Suprapubic skin (tissue), 4 donors: ENCODE measurements around the gene SLF2. TPM values are rescaled to one million over a fixed set of nuclear protein-coding genes. Genes with fewer than 3 reads are reported as not detected.

Experiments used
- DNase-seq, 2 donors: peaks; one replicate each; pipeline ENCODE4 v3.0.0-alpha.2; 2019; ENCODE audit warnings: low spot score in 2 of 2
- H3K27ac ChIP-seq: fragments of 200-600 bp; sonication (generic); one replicate; pipeline ENCODE4 v1.5.1; 2019
- H3K27me3 ChIP-seq: fragments of 200-600 bp; sonication (generic); one replicate; pipeline ENCODE4 v1.5.1; 2019
- H3K36me3 ChIP-seq: fragments of 200-600 bp; sonication (generic); one replicate; pipeline ENCODE4 v1.5.1; 2019
- H3K4me1 ChIP-seq: fragments of 200-600 bp; sonication (generic); one replicate; pipeline ENCODE4 v1.5.1; 2019
- H3K4me3 ChIP-seq: fragments of 200-600 bp; sonication (generic); one replicate; pipeline ENCODE4 v1.5.1; 2019; ENCODE audit warnings: mild to moderate bottlenecking
- H3K9me3 ChIP-seq: fragments of 200-600 bp; sonication (generic); one replicate; pipeline ENCODE4 v1.5.1; 2019
- CTCF ChIP-seq, 2 donors: fragments of 200-600 bp in 1 of 2; fragments of 450-650 bp in 1 of 2; sonication (generic) in 1 of 2; IDR thresholded peaks; one replicate each; pipeline ENCODE4 v1.5.1; 2016 to 2019; ENCODE audit warnings: antibody characterized with exemption in 2 of 2, mild to moderate bottlenecking in 1 of 2, moderate library complexity in 1 of 2
- EP300 ChIP-seq: sonication (generic); formaldehyde crosslinking; IDR thresholded peaks from one replicate; pipeline ENCODE4 v1.6.1; 2017; ENCODE audit warnings: antibody characterized with exemption
- POLR2A ChIP-seq, 2 donors: fragments of 450-650 bp; IDR thresholded peaks; one replicate each; pipeline ENCODE4 v1.6.1; 2017; ENCODE audit warnings: antibody characterized with exemption in 2 of 2, mild to moderate bottlenecking in 2 of 2, moderate library complexity in 2 of 2
- POLR2AphosphoS5 ChIP-seq, 3 donors: sonication (generic); formaldehyde crosslinking; IDR thresholded peaks; one replicate each; pipeline ENCODE4 v1.6.1; 2017; ENCODE audit warnings: antibody characterized with exemption in 3 of 3
- WGBS: methylation state at CpG from one replicate; pipeline ENCODE4 v1.1.5; 2018; 5-methylcytosine and 5-hydroxymethylcytosine counted together
- total RNA-seq, 4 donors: library from RNA; depleted of rRNA; stranded (reverse); fragments of >200 nt; gene quantifications; one replicate each; pipeline ENCODE4 v1.1.0, GENCODE V29; 2016

SLF2 gene
- total RNA-seq, 4 donors from 2014 or later = 11.6 to 41.4 (median 15.6) TPM

- Histone ChIP-seq H3K27me3 (no peaks in the 10 kb centered on the region), H3K36me3 (peaks cover 58% of the 10 kb centered on the region), H3K4me3 (no peak overlapping the region), H3K9me3 (no peaks in the 10 kb centered on the region), H3K27ac (no peak overlapping the region), H3K4me1 (peaks cover 24% of the 10 kb centered on the region)
- DNase-seq = no peak
- TF ChIP-seq EP300 = no peak
- no peak for TF ChIP-seq POLR2AphosphoS5 (IDR thresholded peaks at IDR 0.05)
- TF ChIP-seq POLR2A (IDR thresholded peaks at IDR 0.05) = no peak
- TF ChIP-seq CTCF (IDR thresholded peaks at IDR 0.05) = no peak
- 88% methylated on average over 3 of the region's 3 CpGs for WGBS
Observed at GRCh38 chr10:100917071-100917470, 4.3 kb downstream of the SLF2 start.

- H3K27me3 ChIP-seq = no peaks in the 10 kb centered on the region
- TF ChIP-seq POLR2A (IDR thresholded peaks at IDR 0.05) = no peak
- no peak for TF ChIP-seq CTCF (IDR thresholded peaks at IDR 0.05)
- TF ChIP-seq POLR2AphosphoS5 (IDR thresholded peaks at IDR 0.05) = no peak
- TF ChIP-seq EP300 = no peak
Observed at GRCh38 chr10:100923580-100923979, 10.8 kb downstream of the SLF2 start.

GRCh38 chr10:100927266-100927665 is 14.5 kb downstream of the SLF2 start:
- TF ChIP-seq CTCF (IDR thresholded peaks at IDR 0.05) = no peak
- TF ChIP-seq EP300 = no peak
- TF ChIP-seq POLR2AphosphoS5 (IDR thresholded peaks at IDR 0.05) = no peak
- TF ChIP-seq POLR2A (IDR thresholded peaks at IDR 0.05) = no peak
- Histone ChIP-seq H3K27ac (no peak overlapping the region), H3K4me3 (no peak overlapping the region), H3K36me3 (peaks cover 92% of the 10 kb centered on the region), H3K27me3 (no peaks in the 10 kb centered on the region), H3K9me3 (no peaks in the 10 kb centered on the region), H3K4me1 (peaks cover 3% of the 10 kb centered on the region)
- WGBS = 92% methylated on average over 5 of the region's 5 CpGs
- DNase-seq = no peak

More at GRCh38 chr10:100923580-100923979, 10.8 kb downstream of the SLF2 start:
- H3K9me3 ChIP-seq = no peaks in the 10 kb centered on the region
- no peak overlapping the region for H3K27ac ChIP-seq
- H3K36me3 ChIP-seq = peaks cover 94% of the 10 kb centered on the region
- H3K4me1 ChIP-seq = peaks cover 3% of the 10 kb centered on the region
- no peak for DNase-seq
- no peak overlapping the region for H3K4me3 ChIP-seq

GRCh38 chr10:100928039-100928438 is 15.3 kb downstream of the SLF2 start:
- Histone ChIP-seq H3K36me3 (peaks cover 91% of the 10 kb centered on the region), H3K4me1 (peaks cover 3% of the 10 kb centered on the region)

GRCh38 chr10:100930368-100930767 is 17.6 kb downstream of the SLF2 start:
- H3K36me3 ChIP-seq = peaks cover 91% of the 10 kb centered on the region
- DNase-seq = no peak
- H3K4me1 ChIP-seq = peaks cover under 1% of the 10 kb centered on the region
- no peak overlapping the region for H3K27ac ChIP-seq
- no peaks in the 10 kb centered on the region for H3K27me3 ChIP-seq
- no peak for TF ChIP-seq POLR2A (IDR thresholded peaks at IDR 0.05)
- no peaks in the 10 kb centered on the region for H3K9me3 ChIP-seq
- no peak overlapping the region for H3K4me3 ChIP-seq

More at GRCh38 chr10:100928039-100928438, 15.3 kb downstream of the SLF2 start:
- WGBS = 75% methylated on average over 1 of the region's 1 CpG
- no peaks in the 10 kb centered on the region for H3K27me3 ChIP-seq
- H3K4me3 ChIP-seq = no peak overlapping the region
- TF ChIP-seq CTCF (IDR thresholded peaks at IDR 0.05) (no peak), POLR2AphosphoS5 (IDR thresholded peaks at IDR 0.05) (no peak), POLR2A (IDR thresholded peaks at IDR 0.05) (no peak)
- no peaks in the 10 kb centered on the region for H3K9me3 ChIP-seq
- H3K27ac ChIP-seq = no peak overlapping the region
- DNase-seq = no peak

- Histone ChIP-seq H3K4me1 (no peaks in the 10 kb centered on the region), H3K27ac (no peak overlapping the region), H3K36me3 (peaks cover 91% of the 10 kb centered on the region), H3K27me3 (no peaks in the 10 kb centered on the region), H3K9me3 (no peaks in the 10 kb centered on the region), H3K4me3 (no peak overlapping the region)
- 97% methylated on average over 3 of the region's 3 CpGs for WGBS
- no peak for DNase-seq
- TF ChIP-seq EP300 (no peak), CTCF (IDR thresholded peaks at IDR 0.05) (no peak), POLR2A (IDR thresholded peaks at IDR 0.05) (no peak), POLR2AphosphoS5 (IDR thresholded peaks at IDR 0.05) (no peak)
Observed at GRCh38 chr10:100934084-100934659, 21.4 kb downstream of the SLF2 start.
